Endometrial microvascular endothelial cells (primary cell): ENCODE results near the gene NAT8. TPM values are rescaled to one million over a fixed set of nuclear protein-coding genes. Genes with fewer than 3 reads are reported as not detected.

ENCODE experiments used
- total RNA-seq: library from RNA; depleted of rRNA; stranded (reverse); fragments of >200 nt; gene quantifications from one replicate; pipeline ENCODE4 v1.2.3, GENCODE V29; 2015; ENCODE audit errors: inconsistent ontology term

Gene NAT8
- total RNA-seq, 1 donor from 2014 or later = not detected

Other genes with a start within 250 kb of the NAT8 start
- gene TPRKB, start 94.9 kb upstream of the NAT8 start, total RNA-seq = 79.0 TPM
- 30.2 TPM for gene DUSP11, start 137.7 kb upstream of the NAT8 start, total RNA-seq
- gene C2orf78, start 141.8 kb upstream of the NAT8 start, total RNA-seq = not detected
- 13.9 TPM for gene STAMBP, start 186.5 kb upstream of the NAT8 start, total RNA-seq